GM12878 (cell line): Measurements from ENCODE around the gene UROC1. TPM values are rescaled to one million over a fixed set of nuclear protein-coding genes. Genes with fewer than 3 reads are reported as not detected.

Experiments
- ATAC-seq: fragments of 200-7000 bp; cut with Tn5 transposase; 3 replicates; pipeline ENCODE4 v1.9.1; 2020; ENCODE audit warnings: mild to moderate bottlenecking, moderate library complexity
- BruUV-seq: library from RNA; stranded (reverse); fragments of 400-500 nt; replicated peaks from 2 replicates; lab custom pipeline; 2021; lab: Mats Ljungman, UMichigan
- CTCF ChIA-PET: fragments of 300-600 bp; sonication (Branson Sonifier 250); formaldehyde crosslinking; extraction: SDS; loops from one replicate; lab custom pipeline; 2021; ENCODE audit warnings: inconsistent platforms; lab: Yijun Ruan, JAX
- POLR2A ChIA-PET: fragments of 350-600 bp; formaldehyde crosslinking; extraction: SDS; loops from one replicate; lab custom pipeline; 2021; ENCODE audit warnings: inconsistent platforms; lab: Charles Lee
- RAD21 ChIA-PET: fragments of 300-600 bp; sonication (Branson Sonifier 250); formaldehyde crosslinking; loops from one replicate; lab custom pipeline; 2023; ENCODE audit warnings: antibody characterized with exemption; ENCODE audit not compliant: unreplicated experiment; lab: Charles Lee
- SMC1A ChIA-PET: fragments of 300-600 bp; sonication (Branson Sonifier 250); formaldehyde crosslinking; loops from one replicate; lab custom pipeline; 2023; ENCODE audit not compliant: unreplicated experiment, uncharacterized antibody; lab: Charles Lee
- DNase-seq: peaks from one replicate; pipeline ENCODE4 v3.0.0-alpha.2; 2011; ENCODE audit warnings: low read depth, low spot score
- FAIRE-seq: peaks from 3 replicates; lab custom pipeline; 2011; peaks lifted over from hg19 to GRCh38; lab: Jason Lieb, UNC
- H2AFZ ChIP-seq: 2 replicates; pipeline ENCODE4 v1.6.0; 2011; ENCODE audit warnings: low read depth, low read length, control low read depth; ENCODE audit not compliant: control insufficient read depth
- H3K27ac ChIP-seq: 2 replicates; pipeline ENCODE4 v1.5.1; 2011; ENCODE audit warnings: control low read depth; ENCODE audit not compliant: control insufficient read depth, insufficient read depth
- H3K27me3 ChIP-seq, 2 experiments: replicated peaks in 1 of 2; 2 replicates each; pipeline versions ENCODE4 v1.6.0 to v1.6.1; 2011; ENCODE audit warnings: low read length in 1 of 2; ENCODE audit not compliant: control insufficient read depth in 2 of 2, insufficient read depth in 2 of 2
- H3K36me3 ChIP-seq, 2 experiments: 2 replicates each; pipeline ENCODE4 v1.5.1; 2011; ENCODE audit warnings: low read length in 1 of 2; ENCODE audit not compliant: control insufficient read depth in 2 of 2, insufficient read depth in 2 of 2
- H3K4me1 ChIP-seq: 2 replicates; pipeline ENCODE4 v1.6.1; 2011; ENCODE audit warnings: mild to moderate bottlenecking, low read length, moderate library complexity, mixed read lengths; ENCODE audit not compliant: control insufficient read depth, insufficient read depth
- H3K4me2 ChIP-seq: 2 replicates; pipeline ENCODE4 v1.6.0; 2011; ENCODE audit warnings: control low read depth; ENCODE audit not compliant: control insufficient read depth, insufficient read depth
- H3K4me3 ChIP-seq: fragments of 200-600 bp; sonication (generic); 2 replicates; pipeline ENCODE4 v1.5.1; 2016
- H3K79me2 ChIP-seq: 2 replicates; pipeline ENCODE4 v1.6.0; 2011; ENCODE audit warnings: low read length; ENCODE audit not compliant: control insufficient read depth, insufficient read depth
- H3K9ac ChIP-seq: 2 replicates; pipeline ENCODE4 v1.8.0; 2011; ENCODE audit warnings: low read length, control low read depth, mixed read lengths; ENCODE audit not compliant: control insufficient read depth, insufficient read depth
- H3K9me3 ChIP-seq: replicated peaks from 3 replicates; pipeline ENCODE4 v1.5.1; 2011; ENCODE audit warnings: mild to moderate bottlenecking, low read length; ENCODE audit not compliant: control insufficient read depth, insufficient read depth
- H4K20me1 ChIP-seq: 2 replicates; pipeline ENCODE4 v1.6.0; 2011; ENCODE audit not compliant: control insufficient read depth, insufficient read depth
- BRCA1 ChIP-seq: IDR thresholded peaks from 2 replicates; pipeline ENCODE4 v1.6.1; 2011; ENCODE audit warnings: low read depth, low read length, improper control_type of control experiment
- NBN ChIP-seq: fragments of 450-650 bp; IDR thresholded peaks from 2 replicates; pipeline ENCODE4 v1.6.1; 2016
- POLR2AphosphoS5 ChIP-seq: IDR thresholded peaks from 2 replicates; pipeline ENCODE4 v1.6.1; 2011; ENCODE audit warnings: mild to moderate bottlenecking, low read length, inconsistent platforms
- POU2F2 ChIP-seq: IDR thresholded peaks from 3 replicates; pipeline ENCODE4 v1.6.1; 2011; ENCODE audit warnings: low read depth, mild to moderate bottlenecking, low read length, borderline replicate concordance
- RUNX3 ChIP-seq: IDR thresholded peaks from 2 replicates; pipeline ENCODE4 v1.6.1; 2012; ENCODE audit warnings: low read length, inconsistent platforms
- TARDBP ChIP-seq: IDR thresholded peaks from 2 replicates; pipeline ENCODE4 v1.6.1; 2016; ENCODE audit warnings: borderline replicate concordance
- TCF12 ChIP-seq: IDR thresholded peaks from 2 replicates; pipeline ENCODE4 v1.6.1; 2011; ENCODE audit warnings: low read depth, mild to moderate bottlenecking, low read length
- TCF3 ChIP-seq: IDR thresholded peaks from 2 replicates; pipeline ENCODE4 v1.6.1; 2012; ENCODE audit warnings: low read depth, mild to moderate bottlenecking, low read length, borderline replicate concordance; ENCODE audit not compliant: insufficient read depth
- WGBS: methylation state at CpG from one replicate; pipeline ENCODE4 v1.1.6; 2016; ENCODE audit warnings: low lambda C conversion rate; ENCODE audit not compliant: insufficient replicate concordance, insufficient coverage; ENCODE audit errors: missing lambda C conversion rate; 5-methylcytosine and 5-hydroxymethylcytosine counted together
- in situ Hi-C: fragments of 300-500 bp; cut with MboI; formaldehyde crosslinking; loops from 9 replicates; pipeline ENCODE4 v1.14.3; 2018; ENCODE audit warnings: mixed read lengths
- intact Hi-C: fragments of 100-400 bp; cut with micrococcal nuclease; formaldehyde crosslinking; loops from one replicate; pipeline ENCODE4 v1.14.2; 2022; ENCODE audit not compliant: unreplicated experiment
- polyA plus RNA-seq, 11 experiments: library from polyadenylated mRNA; depleted of rRNA in 4 of 11; unstranded in 6 of 11; stranded (reverse) in 5 of 11; fragments of >200 nt; fragmentation: Nextera tagmentation in 4 of 11; fragmentation: Illumina TruSeq in 1 of 11; extraction: Ambion mirVana in 4 of 11; extraction: Trizol in 1 of 11; gene quantifications; 1 replicate in 1 of 11; 2 replicates in 10 of 11; pipeline versions ENCODE4 v1.2.1 to v1.2.3, GENCODE V29; 2011 to 2016; ENCODE audit warnings: inconsistent platforms in 2 of 11, missing spikeins in 2 of 11, low read depth in 1 of 11
- total RNA-seq, 4 experiments: library from RNA; depleted of rRNA in 3 of 4; stranded (reverse); fragments of >200 nt in 3 of 4; fragmentation: Illumina TruSeq in 1 of 4; extraction: Trizol in 1 of 4; gene quantifications; 2 replicates each; pipeline versions ENCODE4 v1.2.1 to v1.2.3, GENCODE V29; 2013 to 2021

UROC1 gene
- total and polyA plus RNA-seq, 10 of the 15 experiments (the other 5 are each of a cell fraction or from before 2014, with no cell fraction given): 0.04 TPM; not detected in 9

DNA sequence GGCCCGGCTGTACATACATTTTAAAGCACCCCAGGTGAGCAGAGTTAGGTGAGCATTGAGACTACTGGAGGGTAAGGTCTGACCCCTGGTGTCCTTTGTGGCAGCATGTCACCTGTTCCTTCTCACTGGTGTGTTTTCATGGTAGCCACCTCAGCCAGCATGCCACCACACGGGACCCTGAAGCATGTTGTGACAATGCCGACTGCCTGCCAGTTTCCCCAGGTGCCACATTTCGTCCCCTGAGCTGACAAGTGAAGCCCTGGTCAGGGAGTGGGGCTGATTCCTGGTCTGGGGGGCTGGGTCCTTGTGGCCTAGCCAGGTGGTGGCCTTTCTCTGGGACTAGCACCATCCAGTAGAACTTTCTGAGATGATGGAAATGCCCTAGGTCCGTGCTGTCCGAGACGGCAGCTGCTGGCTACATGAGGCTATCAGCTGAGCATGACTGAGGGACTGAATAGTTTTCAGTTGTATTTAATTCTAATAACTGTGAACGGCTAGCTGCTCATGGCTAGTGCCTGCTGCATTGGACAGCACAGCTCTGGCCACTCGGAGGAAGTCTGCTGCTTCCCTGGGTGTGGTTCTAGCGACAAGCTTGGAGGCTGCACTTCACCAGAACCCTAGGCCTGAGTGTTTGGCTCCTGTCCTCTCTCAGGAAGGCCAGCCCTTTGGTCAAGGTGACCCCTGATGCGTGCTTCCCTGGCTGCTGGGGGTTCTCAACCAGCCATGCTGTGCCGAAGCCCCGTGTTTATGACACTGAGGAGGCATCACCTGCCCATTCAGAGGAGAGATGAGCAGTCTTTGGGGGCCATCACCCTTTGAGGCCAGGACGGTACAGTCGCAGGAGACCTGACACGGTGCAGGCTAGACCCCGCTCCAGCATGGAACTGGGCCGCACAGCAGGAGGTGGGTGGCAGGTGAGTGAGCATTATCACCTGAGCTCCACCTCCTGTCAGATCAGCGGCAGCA lies 37.3 kb upstream of the UROC1 start:
- no TSS peak for BruUV-seq
- ChIA-PET SMC1A (no interaction called here), CTCF (no interaction called here), POLR2A (no interaction called here), RAD21 (no interaction called here)
- in situ Hi-C loops (no loop called here), intact Hi-C loops (no loop called here)
- Histone ChIP-seq H2AFZ (no peak overlapping the region), H4K20me1 (no peaks in the 10 kb centered on the region), H3K4me3 (no peak overlapping the region), H3K4me2 (no peak overlapping the region), H3K36me3 (no peaks in the 10 kb centered on the region), H3K27me3 (peaks cover 0 to 2% of the 10 kb centered on the region in 2 experiments; a peak in 2 of 4 replicates), H3K9ac (no peak overlapping the region), H3K27ac (no peak overlapping the region), H3K4me1 (no peaks in the 10 kb centered on the region), H3K79me2 (no peaks in the 10 kb centered on the region), H3K9me3 (no peaks in the 10 kb centered on the region)
- no peak for ATAC-seq
- no peak for FAIRE-seq
- no peak for DNase-seq
- TF ChIP-seq TARDBP: no peak
- TF ChIP-seq NBN: no peak
- TF ChIP-seq RUNX3: no peak
- no peak for TF ChIP-seq POLR2AphosphoS5
- TF ChIP-seq TCF12: no peak
- WGBS: 34% methylated on average over 19 of the region's 19 CpGs

DNA sequence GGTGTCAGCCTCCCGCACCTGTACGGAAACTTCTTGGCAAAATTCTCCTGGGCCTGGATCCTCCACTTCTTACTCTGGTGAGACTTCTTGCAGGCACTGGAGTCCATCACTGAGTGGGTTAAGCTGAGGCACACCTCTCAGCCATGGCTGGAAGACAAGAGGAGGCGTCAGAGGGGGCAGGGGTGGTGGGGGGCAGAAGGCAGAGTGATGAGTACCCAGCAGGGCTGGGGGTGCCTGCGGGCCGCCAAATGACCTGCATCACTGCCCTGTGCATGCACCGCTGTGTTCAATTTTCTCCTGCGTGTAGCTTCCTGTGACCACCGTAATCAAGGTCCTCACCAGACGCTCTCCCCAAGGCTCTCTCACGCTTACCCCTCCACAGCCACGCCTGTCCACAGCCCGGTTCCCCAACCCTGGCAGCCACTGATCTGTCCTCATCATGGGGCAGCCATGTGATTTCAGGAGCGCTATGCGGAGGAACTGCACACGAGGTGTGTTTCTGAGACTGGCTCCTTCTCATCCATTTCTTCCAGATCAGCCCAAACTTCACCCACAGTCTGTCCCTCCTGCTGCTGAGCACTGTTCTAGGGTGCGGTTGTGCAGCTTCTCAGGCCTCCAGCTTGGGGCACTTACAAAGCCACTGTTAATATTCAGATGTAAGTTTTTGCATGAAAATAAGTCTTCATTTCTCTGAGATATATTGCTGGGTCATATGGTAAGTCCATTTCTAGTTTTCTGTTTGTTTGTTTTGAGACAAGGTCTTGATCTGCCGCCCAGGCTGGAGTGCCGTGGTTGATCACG lies 35.9 kb upstream of the UROC1 start:
- BruUV-seq: no TSS peak
- no peaks in the 10 kb centered on the region for H3K79me2 ChIP-seq
- TF ChIP-seq POU2F2: no peak
- no peak for TF ChIP-seq TCF3
- TF ChIP-seq BRCA1: no peak
- TF ChIP-seq, all 136 proteins: peak for 0
- H3K4me2 ChIP-seq: no peak overlapping the region
- H3K4me1 ChIP-seq: no peaks in the 10 kb centered on the region
- ATAC-seq (no peak), FAIRE-seq (no peak), DNase-seq (no peak)
- ChIA-PET POLR2A (no interaction called here), SMC1A (no interaction called here), RAD21 (no interaction called here), CTCF (no interaction called here)
- H2AFZ ChIP-seq: no peak overlapping the region
- intact Hi-C loops (no loop called here), in situ Hi-C loops (no loop called here)
- WGBS: 43% methylated on average over 19 of the region's 19 CpGs
- no peaks in the 10 kb centered on the region for H4K20me1 ChIP-seq
- peaks cover 0 to 2% of the 10 kb centered on the region in 2 experiments; a peak in 1 of 4 replicates for H3K27me3 ChIP-seq
- no peaks in the 10 kb centered on the region for H3K36me3 ChIP-seq
- H3K4me3 ChIP-seq: no peak overlapping the region
- H3K9me3 ChIP-seq: no peaks in the 10 kb centered on the region
- no peak overlapping the region for H3K27ac ChIP-seq
- no peak overlapping the region for H3K9ac ChIP-seq
